HepG2 (cell line): ENCODE data around the gene TEK. TPM values are rescaled to one million over a fixed set of nuclear protein-coding genes. Genes with fewer than 3 reads are reported as not detected.

Experiments
- ATAC-seq: fragments of 200-7000 bp; cut with Tn5 transposase; 3 replicates; pipeline ENCODE4 v1.9.1; 2020; ENCODE audit warnings: mild to moderate bottlenecking, moderate library complexity
- BruUV-seq: library from RNA; stranded (reverse); fragments of 400-500 nt; replicated peaks from 2 replicates; lab custom pipeline; 2021; lab: Mats Ljungman, UMichigan
- CTCF ChIA-PET: fragments of 300-600 bp; formaldehyde crosslinking; extraction: SDS; loops from one replicate; lab custom pipeline; 2021; ENCODE audit warnings: low total read pairs, inconsistent platforms, low intra/inter-chr PET ratio; lab: Yijun Ruan, JAX
- POLR2A ChIA-PET: fragments of 350-600 bp; sonication (Branson Sonifier 250); formaldehyde crosslinking; loops from one replicate; lab custom pipeline; 2020; ENCODE audit warnings: antibody characterized with exemption, inconsistent platforms; lab: Yijun Ruan, JAX
- DNase-seq: peaks from one replicate; pipeline ENCODE4 v3.0.0-alpha.2; 2015; ENCODE audit warnings: low spot score
- FAIRE-seq: peaks from 3 replicates; lab custom pipeline; 2011; peaks lifted over from hg19 to GRCh38; lab: Jason Lieb, UNC
- H2AFZ ChIP-seq: one replicate; pipeline ENCODE4 v1.6.1; 2011; ENCODE audit warnings: low read length, inconsistent platforms
- H3K27ac ChIP-seq: fragments of 300-600 bp; 3 replicates; pipeline ENCODE4 v1.8.0; 2011; ENCODE audit warnings: mixed run types, mild to moderate bottlenecking, mixed read lengths, low read length, inconsistent platforms; ENCODE audit not compliant: insufficient read depth; ENCODE audit errors: extremely low read length
- H3K27me3 ChIP-seq, 2 experiments: fragments of 200-600 bp in 1 of 2; 2 replicates in 1 of 2; 3 replicates in 1 of 2; pipeline versions ENCODE4 v1.6.0 to v1.8.0; 2011; ENCODE audit warnings: low read length in 2 of 2, mild to moderate bottlenecking in 2 of 2, moderate library complexity in 2 of 2, inconsistent platforms in 1 of 2; ENCODE audit not compliant: insufficient read depth in 2 of 2, control insufficient read depth in 1 of 2
- H3K36me3 ChIP-seq, 2 experiments: fragments of 200-600 bp in 1 of 2; replicated peaks in 1 of 2; 2 replicates in 1 of 2; 3 replicates in 1 of 2; pipeline versions ENCODE4 v1.5.1 to v1.8.0; 2011; ENCODE audit warnings: low read length in 2 of 2, inconsistent platforms in 1 of 2; ENCODE audit not compliant: insufficient read depth in 2 of 2, control insufficient read depth in 1 of 2
- H3K4me1 ChIP-seq: 2 replicates; pipeline ENCODE4 v1.5.1; 2012; ENCODE audit warnings: low read length, inconsistent platforms; ENCODE audit not compliant: insufficient read depth
- H3K4me2 ChIP-seq: 2 replicates; pipeline ENCODE4 v1.6.0; 2011; ENCODE audit warnings: low read depth, low read length, inconsistent platforms
- H3K4me3 ChIP-seq, 3 experiments: fragments of 200-600 bp in 1 of 3; sonication (generic), shearing (Covaris generic) in 1 of 3; replicated peaks in 1 of 3; 2 replicates each; pipeline ENCODE4 v1.5.1; 2011 to 2016; ENCODE audit warnings: low read length in 3 of 3, inconsistent platforms in 2 of 3, low read depth in 2 of 3, mild to moderate bottlenecking in 2 of 3, control low read depth in 1 of 3, mixed read lengths in 1 of 3; ENCODE audit not compliant: insufficient read depth in 1 of 3
- H3K79me2 ChIP-seq: one replicate; pipeline ENCODE4 v1.6.1; 2011; ENCODE audit warnings: low read length, inconsistent platforms; ENCODE audit not compliant: insufficient read depth
- H3K9ac ChIP-seq: 2 replicates; pipeline ENCODE4 v1.6.0; 2011; ENCODE audit warnings: mild to moderate bottlenecking, low read depth, low read length, inconsistent platforms; ENCODE audit not compliant: insufficient read depth
- H3K9me3 ChIP-seq: 2 replicates; pipeline ENCODE4 v1.5.1; 2012; ENCODE audit warnings: mild to moderate bottlenecking, low read length
- H4K20me1 ChIP-seq: 2 replicates; pipeline ENCODE4 v1.6.0; 2011; ENCODE audit warnings: inconsistent platforms, mild to moderate bottlenecking, low read length, moderate library complexity; ENCODE audit not compliant: insufficient read depth
- CC2D1A ChIP-seq: sonication (generic); formaldehyde crosslinking; IDR thresholded peaks from 2 replicates; pipeline ENCODE4 v1.8.1; 2023; ENCODE audit warnings: mild to moderate bottlenecking, missing genetic modification reagents
- HNF4G ChIP-seq, 2 experiments: sonication (generic) in 1 of 2; formaldehyde crosslinking in 1 of 2; IDR thresholded peaks; 2 replicates each; pipeline versions ENCODE4 v1.4.0 to v1.6.1; 2011 to 2020; ENCODE audit warnings: borderline replicate concordance in 2 of 2, low read depth in 2 of 2, mild to moderate bottlenecking in 2 of 2, low read length in 1 of 2, missing genetic modification reagents in 1 of 2, moderate library complexity in 1 of 2
- POLR2AphosphoS5 ChIP-seq: IDR thresholded peaks from 2 replicates; pipeline ENCODE4 v1.6.1; 2012; ENCODE audit warnings: low read depth, low read length
- RBAK ChIP-seq: sonication (generic); formaldehyde crosslinking; IDR thresholded peaks from 2 replicates; pipeline ENCODE4 v1.5.1; 2020; ENCODE audit warnings: mild to moderate bottlenecking, missing genetic modification reagents
- RBFOX2 ChIP-seq: fragments of 200-400 bp; formaldehyde crosslinking; IDR thresholded peaks from 2 replicates; pipeline ENCODE4 v1.6.1; 2017; ENCODE audit warnings: low read depth, mild to moderate bottlenecking, low read length
- ZNF160 ChIP-seq: sonication (generic); formaldehyde crosslinking; IDR thresholded peaks from 2 replicates; pipeline ENCODE4 v1.8.0; 2022; ENCODE audit warnings: mild to moderate bottlenecking, inconsistent platforms, missing genetic modification reagents
- ZNF629 ChIP-seq: sonication (generic); formaldehyde crosslinking; conservative IDR thresholded peaks from 2 replicates; pipeline ENCODE4 v1.5.0; 2020; ENCODE audit warnings: missing genetic modification reagents
- ZNF720 ChIP-seq: sonication (generic); formaldehyde crosslinking; IDR thresholded peaks from 2 replicates; pipeline ENCODE4 v1.4.0; 2020; ENCODE audit warnings: missing genetic modification reagents
- ZNF761 ChIP-seq: sonication (generic); formaldehyde crosslinking; conservative IDR thresholded peaks from 2 replicates; pipeline ENCODE4 v1.4.0; 2020; ENCODE audit warnings: mild to moderate bottlenecking, missing genetic modification reagents
- WGBS: methylation state at CpG from one replicate; pipeline ENCODE4 v1.1.6; 2017; ENCODE audit warnings: low lambda C conversion rate; 5-methylcytosine and 5-hydroxymethylcytosine counted together
- in situ Hi-C: cut with HindIII; loops from 2 replicates; pipeline ENCODE4 v1.10.0; 2017; ENCODE audit warnings: low pct_unique_long_range_greater_than_20kb; ENCODE audit not compliant: extremely low pct_ligation_motif_present
- intact Hi-C: fragments of 100-400 bp; cut with micrococcal nuclease; formaldehyde crosslinking; loops from one replicate; pipeline ENCODE4 v1.10.0; 2022; ENCODE audit not compliant: unreplicated experiment
- polyA plus RNA-seq, 8 experiments: library from polyadenylated mRNA; depleted of rRNA in 3 of 8; stranded (reverse) in 7 of 8; unstranded in 1 of 8; fragments of >200 nt; fragmentation: Illumina TruSeq in 4 of 8; extraction: Trizol in 4 of 8; gene quantifications; 2 replicates each; pipeline versions ENCODE4 v1.2.1 to v1.2.3, GENCODE V29; 2011 to 2016; ENCODE audit warnings: low read depth in 4 of 8, missing spikeins in 1 of 8, mixed read lengths in 1 of 8; ENCODE audit not compliant: insufficient read depth in 1 of 8
- total RNA-seq, 5 experiments: library from RNA; depleted of rRNA; stranded (reverse); fragments of >200 nt; fragmentation: Illumina TruSeq; extraction: Trizol; gene quantifications; 2 replicates each; pipeline ENCODE4 v1.2.3, GENCODE V29; 2016; ENCODE audit warnings: low read depth in 1 of 5
- TF ChIP-seq, protein P1 (sequence below): sonication (generic); formaldehyde crosslinking; IDR thresholded peaks from 2 replicates; pipeline ENCODE4 v1.4.0; 2020; ENCODE audit warnings: missing genetic modification reagents, borderline replicate concordance
- TF ChIP-seq, protein P2 (sequence below): sonication (generic); formaldehyde crosslinking; IDR thresholded peaks from 2 replicates; pipeline ENCODE4 v1.8.0; 2023; ENCODE audit warnings: mild to moderate bottlenecking, missing genetic modification reagents
- TF ChIP-seq, protein P3 (sequence below): IDR thresholded peaks from 2 replicates; pipeline ENCODE4 v1.6.1; 2012; ENCODE audit warnings: low read depth, low read length, improper control_type of control experiment
- TF ChIP-seq, protein P4 (sequence below): sonication (generic); formaldehyde crosslinking; conservative IDR thresholded peaks from 2 replicates; pipeline ENCODE4 v1.8.1; 2023; ENCODE audit warnings: missing genetic modification reagents
- TF ChIP-seq, protein P5 (sequence below): sonication (generic); formaldehyde crosslinking; IDR thresholded peaks from 2 replicates; pipeline ENCODE4 v1.4.0; 2020; ENCODE audit warnings: missing genetic modification reagents

The TEK gene
- total and polyA plus RNA-seq, 2 of the 13 experiments (the other 11 are each of a cell fraction or from before 2014, with no cell fraction given) = not detected

DNA sequence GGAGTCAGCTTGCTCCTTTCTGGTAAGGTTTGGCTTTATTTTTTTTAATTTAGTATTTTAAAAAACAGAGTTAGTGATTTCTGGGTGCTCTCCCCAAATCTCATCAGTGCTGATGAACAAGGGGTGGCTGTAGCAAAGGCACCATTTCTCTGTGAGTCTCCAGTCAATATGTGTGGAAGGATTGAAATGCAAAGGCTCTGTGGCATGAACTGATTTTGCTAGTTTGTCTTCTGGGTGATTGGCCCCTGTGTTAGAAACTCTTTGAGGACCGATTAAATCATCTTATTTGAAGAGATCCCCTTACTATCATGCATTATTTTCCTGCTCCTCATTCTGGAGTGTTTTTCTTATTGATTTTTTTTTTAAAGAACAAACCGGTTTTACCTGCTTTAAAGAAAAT lies 596 bp downstream of the TEK start (continued):
- TF ChIP-seq, protein P1, sequence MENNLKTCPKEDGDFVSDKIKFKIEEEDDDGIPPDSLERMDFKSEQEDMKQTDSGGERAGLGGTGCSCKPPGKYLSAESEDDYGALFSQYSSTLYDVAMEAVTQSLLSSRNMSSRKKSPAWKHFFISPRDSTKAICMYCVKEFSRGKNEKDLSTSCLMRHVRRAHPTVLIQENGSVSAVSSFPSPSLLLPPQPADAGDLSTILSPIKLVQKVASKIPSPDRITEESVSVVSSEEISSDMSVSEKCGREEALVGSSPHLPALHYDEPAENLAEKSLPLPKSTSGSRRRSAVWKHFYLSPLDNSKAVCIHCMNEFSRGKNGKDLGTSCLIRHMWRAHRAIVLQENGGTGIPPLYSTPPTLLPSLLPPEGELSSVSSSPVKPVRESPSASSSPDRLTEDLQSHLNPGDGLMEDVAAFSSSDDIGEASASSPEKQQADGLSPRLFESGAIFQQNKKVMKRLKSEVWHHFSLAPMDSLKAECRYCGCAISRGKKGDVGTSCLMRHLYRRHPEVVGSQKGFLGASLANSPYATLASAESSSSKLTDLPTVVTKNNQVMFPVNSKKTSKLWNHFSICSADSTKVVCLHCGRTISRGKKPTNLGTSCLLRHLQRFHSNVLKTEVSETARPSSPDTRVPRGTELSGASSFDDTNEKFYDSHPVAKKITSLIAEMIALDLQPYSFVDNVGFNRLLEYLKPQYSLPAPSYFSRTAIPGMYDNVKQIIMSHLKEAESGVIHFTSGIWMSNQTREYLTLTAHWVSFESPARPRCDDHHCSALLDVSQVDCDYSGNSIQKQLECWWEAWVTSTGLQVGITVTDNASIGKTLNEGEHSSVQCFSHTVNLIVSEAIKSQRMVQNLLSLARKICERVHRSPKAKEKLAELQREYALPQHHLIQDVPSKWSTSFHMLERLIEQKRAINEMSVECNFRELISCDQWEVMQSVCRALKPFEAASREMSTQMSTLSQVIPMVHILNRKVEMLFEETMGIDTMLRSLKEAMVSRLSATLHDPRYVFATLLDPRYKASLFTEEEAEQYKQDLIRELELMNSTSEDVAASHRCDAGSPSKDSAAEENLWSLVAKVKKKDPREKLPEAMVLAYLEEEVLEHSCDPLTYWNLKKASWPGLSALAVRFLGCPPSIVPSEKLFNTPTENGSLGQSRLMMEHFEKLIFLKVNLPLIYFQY (CRISPR knock-in tag) = no peak
- TF ChIP-seq ZNF160 (CRISPR knock-in tag) (no peak), ZNF761 (CRISPR knock-in tag) (no peak)
- TF ChIP-seq, protein P2, sequence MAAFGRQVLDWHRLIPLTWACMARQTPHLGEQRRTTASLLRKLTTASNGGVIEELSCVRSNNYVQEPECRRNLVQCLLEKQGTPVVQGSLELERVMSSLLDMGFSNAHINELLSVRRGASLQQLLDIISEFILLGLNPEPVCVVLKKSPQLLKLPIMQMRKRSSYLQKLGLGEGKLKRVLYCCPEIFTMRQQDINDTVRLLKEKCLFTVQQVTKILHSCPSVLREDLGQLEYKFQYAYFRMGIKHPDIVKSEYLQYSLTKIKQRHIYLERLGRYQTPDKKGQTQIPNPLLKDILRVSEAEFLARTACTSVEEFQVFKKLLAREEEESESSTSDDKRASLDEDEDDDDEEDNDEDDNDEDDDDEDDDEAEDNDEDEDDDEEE (CRISPR knock-in tag) = no peak
- TF ChIP-seq, protein P3, sequence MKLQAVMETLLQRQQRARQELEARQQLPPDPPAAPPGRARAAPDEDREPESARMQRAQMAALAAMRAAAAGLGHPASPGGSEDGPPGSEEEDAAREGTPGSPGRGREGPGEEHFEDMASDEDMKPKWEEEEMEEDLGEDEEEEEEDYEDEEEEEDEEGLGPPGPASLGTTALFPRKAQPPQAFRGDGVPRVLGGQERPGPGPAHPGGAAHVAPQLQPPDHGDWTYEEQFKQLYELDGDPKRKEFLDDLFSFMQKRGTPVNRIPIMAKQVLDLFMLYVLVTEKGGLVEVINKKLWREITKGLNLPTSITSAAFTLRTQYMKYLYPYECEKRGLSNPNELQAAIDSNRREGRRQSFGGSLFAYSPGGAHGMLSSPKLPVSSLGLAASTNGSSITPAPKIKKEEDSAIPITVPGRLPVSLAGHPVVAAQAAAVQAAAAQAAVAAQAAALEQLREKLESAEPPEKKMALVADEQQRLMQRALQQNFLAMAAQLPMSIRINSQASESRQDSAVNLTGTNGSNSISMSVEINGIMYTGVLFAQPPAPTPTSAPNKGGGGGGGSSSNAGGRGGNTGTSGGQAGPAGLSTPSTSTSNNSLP = no peak

DNA sequence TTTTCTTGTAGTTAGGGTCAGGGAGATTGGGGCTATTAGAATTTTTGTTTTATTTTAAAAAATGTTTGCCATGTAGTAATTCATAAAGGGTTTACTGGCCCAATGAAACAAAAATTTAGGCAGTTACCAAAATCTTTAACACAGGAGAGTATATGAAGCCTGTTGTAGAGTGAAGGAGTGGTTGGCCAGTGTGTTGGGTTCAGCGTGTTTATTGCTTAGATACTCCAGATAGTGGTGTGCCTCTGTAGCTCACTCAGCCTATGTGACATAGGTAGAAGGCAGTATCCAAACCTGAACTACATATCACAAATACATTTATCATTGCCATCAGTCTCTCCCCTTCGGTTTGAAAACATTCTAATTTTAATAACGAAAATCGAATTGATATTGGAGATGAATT lies 1.2 kb downstream of the TEK start:
- no peak for ATAC-seq
- H4K20me1 ChIP-seq = no peaks in the 10 kb centered on the region
- H3K36me3 ChIP-seq = no peaks in the 10 kb centered on the region
- in situ Hi-C loops (no loop called here), intact Hi-C loops (no loop called here)
- ChIA-PET POLR2A (no interaction called here), CTCF (no interaction called here)
- no peak for DNase-seq
- no TSS peak for BruUV-seq
- no peak for FAIRE-seq
- H3K4me3 ChIP-seq = no peak overlapping the region
- no peak overlapping the region for H3K27ac ChIP-seq
- H3K9me3 ChIP-seq = no peaks in the 10 kb centered on the region
- 2% methylated on average over 4 of the region's 4 CpGs for WGBS
- no peak overlapping the region for H3K9ac ChIP-seq
- H3K79me2 ChIP-seq = no peaks in the 10 kb centered on the region
- no peaks in the 10 kb centered on the region for H3K4me1 ChIP-seq
- no peak overlapping the region for H2AFZ ChIP-seq
- 0 out of 5 replicates have a peak, but pooled peaks cover 1 to 2% of the 10 kb centered on the region in 2 experiments for H3K27me3 ChIP-seq
- no peak overlapping the region for H3K4me2 ChIP-seq
- TF ChIP-seq RBAK (CRISPR knock-in tag) (no peak), ZNF629 (no peak), CC2D1A (CRISPR knock-in tag) (no peak), ZNF720 (CRISPR knock-in tag) (no peak), HNF4G (IDR thresholded peaks at IDR 0.05; ENCODE audit: borderline replicate concordance, low read depth, low read length) (no peak), HNF4G (CRISPR knock-in tag; IDR thresholded peaks at IDR 0.05; ENCODE audit: borderline replicate concordance, low read depth) (no peak), RBFOX2 (no peak), POLR2AphosphoS5 (no peak)
- TF ChIP-seq, protein P4, sequence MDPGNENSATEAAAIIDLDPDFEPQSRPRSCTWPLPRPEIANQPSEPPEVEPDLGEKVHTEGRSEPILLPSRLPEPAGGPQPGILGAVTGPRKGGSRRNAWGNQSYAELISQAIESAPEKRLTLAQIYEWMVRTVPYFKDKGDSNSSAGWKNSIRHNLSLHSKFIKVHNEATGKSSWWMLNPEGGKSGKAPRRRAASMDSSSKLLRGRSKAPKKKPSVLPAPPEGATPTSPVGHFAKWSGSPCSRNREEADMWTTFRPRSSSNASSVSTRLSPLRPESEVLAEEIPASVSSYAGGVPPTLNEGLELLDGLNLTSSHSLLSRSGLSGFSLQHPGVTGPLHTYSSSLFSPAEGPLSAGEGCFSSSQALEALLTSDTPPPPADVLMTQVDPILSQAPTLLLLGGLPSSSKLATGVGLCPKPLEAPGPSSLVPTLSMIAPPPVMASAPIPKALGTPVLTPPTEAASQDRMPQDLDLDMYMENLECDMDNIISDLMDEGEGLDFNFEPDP (CRISPR knock-in tag) = no peak
- TF ChIP-seq, protein P5, sequence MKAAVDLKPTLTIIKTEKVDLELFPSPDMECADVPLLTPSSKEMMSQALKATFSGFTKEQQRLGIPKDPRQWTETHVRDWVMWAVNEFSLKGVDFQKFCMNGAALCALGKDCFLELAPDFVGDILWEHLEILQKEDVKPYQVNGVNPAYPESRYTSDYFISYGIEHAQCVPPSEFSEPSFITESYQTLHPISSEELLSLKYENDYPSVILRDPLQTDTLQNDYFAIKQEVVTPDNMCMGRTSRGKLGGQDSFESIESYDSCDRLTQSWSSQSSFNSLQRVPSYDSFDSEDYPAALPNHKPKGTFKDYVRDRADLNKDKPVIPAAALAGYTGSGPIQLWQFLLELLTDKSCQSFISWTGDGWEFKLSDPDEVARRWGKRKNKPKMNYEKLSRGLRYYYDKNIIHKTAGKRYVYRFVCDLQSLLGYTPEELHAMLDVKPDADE (CRISPR knock-in tag) = no peak
